Measurements from ENCODE around the gene SRGAP2.
"Not testable (repeated sequence)": the region's sequence is repeated elsewhere in the genome, so short reads cannot be mapped to it uniquely, and the experiment has no call there.

SRGAP2 gene

GRCh38 chr1:206252680-206253335 lies 49.5 kb downstream of the SRGAP2 start:
- H3K27ac ChIP-seq; DNase-seq (ENCODE audit: low read depth, low spot score); H3K36me3 ChIP-seq (ENCODE audit: insufficient read depth, low read length); H3K9ac ChIP-seq (ENCODE audit: insufficient read length); H3K9me3 ChIP-seq (ENCODE audit: low read depth, low read length); H3K4me3 ChIP-seq: not testable (repeated sequence)

Data from SK-N-MC (cell line).